ENCODE measurements around the gene TRIP12. TPM values are rescaled to one million over a fixed set of nuclear protein-coding genes. Genes with fewer than 3 reads are reported as not detected.
"Not testable (repeated sequence)": the region's sequence is repeated elsewhere in the genome, so short reads cannot be mapped to it uniquely, and the experiment has no call there.

Gene TRIP12
- total RNA-seq, 1 donor from 2014 or later = 215 TPM

GRCh38 chr2:229879191-229879950 is 42.4 kb downstream of the TRIP12 start:
- DNase-seq (ENCODE audit: extremely low read depth, low read depth, low spot score) = no peak

GRCh38 chr2:229875549-229875948 is 46.3 kb downstream of the TRIP12 start:
- no peak for DNase-seq (ENCODE audit: extremely low read depth, low read depth, low spot score)

GRCh38 chr2:229874647-229875046 is 47.2 kb downstream of the TRIP12 start:
- DNase-seq (ENCODE audit: extremely low read depth, low read depth, low spot score) = no peak

DNA sequence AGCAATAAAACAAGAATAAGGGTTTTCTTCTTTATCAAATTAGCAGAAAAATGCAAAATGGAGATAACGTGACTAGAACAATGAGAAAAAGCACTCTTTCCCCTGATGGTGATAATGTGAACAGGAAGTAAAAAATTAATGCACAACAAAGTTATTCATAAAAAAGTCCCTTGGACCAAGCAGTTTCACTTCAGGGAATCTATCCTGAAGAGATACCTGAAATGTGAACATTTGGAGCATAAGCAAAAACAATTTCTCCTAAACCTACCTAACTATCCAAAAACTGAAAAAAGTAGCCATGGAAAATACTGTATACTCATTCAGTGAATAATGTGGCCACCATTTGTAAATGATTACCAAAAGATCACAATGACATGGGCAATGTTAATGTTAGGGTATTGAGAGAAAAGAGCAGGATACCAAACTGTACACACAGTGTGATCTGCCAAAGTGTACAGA is 48.7 kb downstream of the TRIP12 start:
- no peak for DNase-seq (ENCODE audit: extremely low read depth, low read depth, low spot score)

DNA sequence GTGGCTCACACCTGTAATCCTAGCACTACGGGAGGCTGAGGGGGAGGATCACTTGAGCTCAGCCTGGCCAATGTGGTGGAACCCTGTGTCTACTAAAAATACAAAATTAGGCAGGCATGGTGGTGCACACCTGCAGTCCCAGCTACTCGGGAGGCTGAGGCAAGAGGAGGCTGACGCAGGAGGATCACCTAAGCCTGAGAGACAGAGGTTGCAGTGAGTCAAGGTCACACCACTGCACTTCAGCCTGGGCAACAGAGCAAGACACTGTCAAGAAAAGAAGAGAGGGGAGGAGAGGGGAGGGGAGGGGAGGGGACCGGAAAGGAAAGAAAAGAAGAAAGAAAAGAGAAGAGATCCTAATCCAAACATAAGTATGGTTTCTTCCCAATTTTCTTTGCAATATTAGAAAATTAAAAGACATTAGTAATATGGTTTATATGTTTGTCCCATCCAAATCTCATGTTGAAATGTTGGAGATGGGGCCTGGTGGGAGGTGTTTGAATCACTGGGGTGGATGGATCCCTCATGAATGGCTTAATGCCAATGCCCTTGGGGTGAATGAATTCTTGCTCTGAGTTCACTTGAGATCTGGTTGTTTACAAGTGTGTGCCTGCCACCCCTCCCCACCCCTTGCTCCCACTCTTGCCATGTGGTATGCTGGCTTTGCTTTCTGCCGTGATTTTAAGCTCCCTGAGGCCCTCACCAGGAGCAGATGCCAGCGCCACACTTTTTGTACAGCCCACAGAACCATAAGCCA is 50.7 kb downstream of the TRIP12 start:
- no peak for DNase-seq (ENCODE audit: extremely low read depth, low read depth, low spot score)

DNA sequence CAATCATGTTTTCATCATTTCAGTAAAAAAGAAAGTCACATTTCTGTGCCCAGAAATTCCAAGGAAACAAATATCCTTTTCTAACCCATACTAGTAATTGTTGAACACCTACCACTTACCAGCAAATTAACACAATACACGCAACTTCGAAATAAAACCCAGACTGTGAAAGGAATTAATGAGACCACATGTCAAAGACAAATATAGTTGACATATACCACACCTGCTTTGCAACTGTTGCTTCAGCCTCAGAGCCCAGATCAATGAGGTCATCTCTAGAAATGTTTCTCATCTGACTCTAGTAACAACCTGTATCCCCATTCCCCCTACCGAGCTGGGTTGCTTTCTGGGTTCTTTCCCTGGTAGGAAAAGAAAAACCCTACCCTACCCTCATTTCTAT is 52.6 kb downstream of the TRIP12 start:
- DNase-seq (ENCODE audit: extremely low read depth, low read depth, low spot score) = no peak

DNA sequence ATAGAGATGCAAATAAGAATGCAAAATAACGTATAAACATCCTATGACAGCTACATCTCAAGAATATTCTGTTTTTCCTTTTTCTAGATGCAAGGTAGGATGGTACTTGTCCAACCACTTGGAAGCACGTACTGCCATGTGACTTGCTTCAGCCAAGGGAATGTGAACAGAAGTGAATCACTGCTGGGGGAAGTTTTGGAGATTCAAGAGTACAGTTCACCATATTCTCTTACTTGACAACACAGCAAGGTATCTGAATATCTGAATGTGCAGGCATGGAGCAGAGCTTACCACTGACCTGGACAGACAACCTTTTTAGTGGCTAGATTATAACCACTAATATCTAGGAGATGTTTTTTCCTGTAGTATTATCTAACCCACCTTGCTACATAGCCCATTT is 53.0 kb downstream of the TRIP12 start:
- no peak for DNase-seq (ENCODE audit: extremely low read depth, low read depth, low spot score)

- no peak for DNase-seq (ENCODE audit: extremely low read depth, low read depth, low spot score)
These were observed 56.8 kb downstream of the TRIP12 start for GRCh38 chr2:229865033-229865432.

DNA sequence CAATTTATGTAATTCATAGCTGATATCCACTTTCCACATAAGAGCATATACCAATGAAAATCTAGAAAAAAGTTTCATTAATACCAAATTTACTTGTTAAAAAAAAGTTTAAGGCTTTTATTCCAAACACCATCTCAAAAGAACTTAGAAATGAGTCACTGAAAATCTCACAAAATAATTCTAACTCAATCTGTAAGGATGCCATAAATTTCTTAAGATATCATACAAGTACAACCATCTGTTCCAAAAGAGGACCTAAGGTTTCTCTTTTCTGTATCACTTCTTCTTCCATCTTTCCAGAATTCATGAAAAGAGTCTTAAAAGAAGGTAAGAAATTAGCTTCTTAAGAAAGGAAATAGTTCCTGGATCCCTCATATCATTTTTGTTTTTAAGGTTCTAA is 60.4 kb downstream of the TRIP12 start:
- no peak for DNase-seq (ENCODE audit: extremely low read depth, low read depth, low spot score)

DNA sequence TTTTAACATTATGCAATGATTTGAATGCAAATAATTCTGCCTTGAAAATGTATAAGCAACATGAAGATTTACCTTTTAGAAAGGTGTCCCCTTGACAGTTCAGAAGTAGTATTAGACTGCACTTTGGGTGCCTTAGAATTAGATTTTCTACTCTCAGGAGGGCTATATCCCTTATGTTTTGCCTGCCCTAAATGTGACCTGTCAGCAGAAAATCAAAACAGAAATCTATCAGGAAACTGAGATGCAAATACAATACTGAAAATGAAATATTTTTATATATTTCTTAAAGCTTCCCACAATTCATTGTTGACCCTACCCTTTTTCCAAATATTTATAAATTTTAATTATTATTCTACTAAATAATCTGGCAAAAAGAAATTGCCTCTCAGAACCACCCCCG is 61.5 kb downstream of the TRIP12 start:
- DNase-seq (ENCODE audit: extremely low read depth, low read depth, low spot score) = no peak

DNA sequence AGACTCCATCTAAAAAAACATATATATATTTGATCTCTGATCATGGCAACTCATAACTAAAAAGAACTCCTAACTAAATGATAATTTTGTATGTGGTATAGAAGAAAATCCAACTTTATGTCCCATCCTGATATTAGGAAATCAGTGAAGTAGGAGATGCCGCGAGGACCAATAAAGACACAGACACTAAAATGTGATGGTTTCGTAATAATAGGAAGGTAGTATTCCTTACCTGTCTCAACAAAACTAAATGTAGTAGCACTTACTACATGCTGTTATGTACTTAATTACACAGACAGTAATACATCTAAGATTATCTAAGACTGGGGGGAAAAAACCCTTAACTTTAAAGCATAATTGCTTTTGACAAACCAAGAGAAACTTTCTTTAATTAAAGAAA is 63.5 kb downstream of the TRIP12 start:
- DNase-seq (ENCODE audit: extremely low read depth, low read depth, low spot score) = no peak

DNA sequence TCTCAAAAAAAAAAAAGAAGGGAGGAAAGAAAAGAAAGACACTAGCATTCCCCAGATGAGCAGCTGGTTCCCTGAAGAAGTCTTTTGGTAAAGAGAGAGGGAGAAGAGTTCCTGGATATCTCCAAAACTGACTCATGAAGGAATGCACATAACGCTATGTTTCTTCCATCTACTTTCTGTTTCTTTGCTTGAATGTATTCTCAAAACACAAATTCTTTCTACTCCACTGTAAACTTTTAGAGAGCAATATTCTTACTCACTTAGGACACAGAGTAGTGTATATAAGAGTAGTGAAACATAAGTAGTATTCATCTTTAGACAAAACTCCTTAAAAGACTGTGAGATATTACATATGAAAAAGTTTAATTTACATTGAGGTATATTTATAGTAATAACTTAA is 64.2 kb downstream of the TRIP12 start:
- DNase-seq (ENCODE audit: extremely low read depth, low read depth, low spot score) = no peak

GRCh38 chr2:229856413-229856812 is 65.4 kb downstream of the TRIP12 start:
- no peak for DNase-seq (ENCODE audit: extremely low read depth, low read depth, low spot score)

- DNase-seq (ENCODE audit: extremely low read depth, low read depth, low spot score) = no peak
These were observed 66.7 kb downstream of the TRIP12 start for GRCh38 chr2:229855116-229855515.

GRCh38 chr2:229852565-229852964 is 69.2 kb downstream of the TRIP12 start:
- DNase-seq (ENCODE audit: extremely low read depth, low read depth, low spot score) = peak; percentile 93

DNA sequence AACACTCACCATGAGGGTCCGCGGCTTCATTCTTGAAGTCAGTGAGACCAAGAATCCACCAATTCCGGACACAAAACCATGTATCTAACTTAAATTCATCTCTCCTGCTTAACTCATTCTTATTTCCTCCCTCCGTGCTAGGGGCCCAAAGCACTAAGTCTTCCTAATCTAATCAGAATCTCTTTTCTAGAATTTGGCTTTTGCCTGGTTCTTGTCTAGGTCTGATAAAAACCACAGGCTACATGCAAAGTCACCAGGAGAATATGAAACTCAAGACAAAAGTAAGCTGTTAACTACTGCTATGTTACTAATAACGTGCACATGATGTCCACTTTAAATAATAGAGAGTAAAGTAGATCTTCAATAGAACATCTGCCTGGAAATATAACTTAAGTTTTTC is 69.9 kb downstream of the TRIP12 start:
- DNase-seq (ENCODE audit: extremely low read depth, low read depth, low spot score) = no peak

- DNase-seq (ENCODE audit: extremely low read depth, low read depth, low spot score) = not testable (repeated sequence)
These were observed 71.2 kb downstream of the TRIP12 start for GRCh38 chr2:229850355-229851275.

DNA sequence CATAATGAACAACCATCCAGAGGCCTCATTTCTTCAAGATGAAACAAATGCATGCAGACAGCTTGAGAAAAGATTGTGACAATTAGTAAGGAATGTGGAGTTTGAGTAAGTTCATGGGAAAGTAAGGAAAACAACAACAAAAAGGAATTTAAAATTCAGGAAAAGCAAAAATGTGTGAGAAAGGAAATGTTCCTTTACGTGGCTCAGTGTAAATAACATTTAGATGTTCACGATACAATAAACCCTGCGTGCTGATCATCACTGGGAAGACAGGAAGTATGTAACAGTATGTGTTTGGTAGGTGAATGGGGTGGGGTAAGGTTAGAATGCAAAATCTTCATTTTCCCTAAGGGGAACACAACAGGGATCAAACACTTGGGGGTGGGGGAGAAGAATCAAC is 72.7 kb downstream of the TRIP12 start:
- DNase-seq (ENCODE audit: extremely low read depth, low read depth, low spot score) = peak; percentile 77

GRCh38 chr2:229843613-229844012 is 78.2 kb downstream of the TRIP12 start:
- no peak for DNase-seq (ENCODE audit: extremely low read depth, low read depth, low spot score)

DNA sequence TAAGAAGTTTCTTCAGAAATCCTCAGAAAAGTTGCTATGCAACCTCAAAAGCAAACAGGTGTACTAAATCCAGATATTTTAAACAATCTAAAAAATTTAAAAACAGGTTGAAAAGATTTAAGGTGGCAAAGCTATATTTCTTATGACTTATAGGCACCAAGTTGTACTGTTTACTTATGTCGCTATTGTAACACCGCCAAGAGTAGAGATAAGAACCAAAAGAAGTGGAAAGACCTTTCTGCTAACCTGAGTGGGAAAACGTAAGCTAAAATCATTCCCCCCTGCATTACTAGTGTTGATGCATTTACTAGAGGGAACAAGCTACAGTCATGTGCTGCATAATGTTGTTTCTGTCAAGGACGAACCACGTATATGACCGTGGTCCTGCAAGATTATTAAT is 83.1 kb downstream of the TRIP12 start:
- DNase-seq (ENCODE audit: extremely low read depth, low read depth, low spot score) = no peak

DNA sequence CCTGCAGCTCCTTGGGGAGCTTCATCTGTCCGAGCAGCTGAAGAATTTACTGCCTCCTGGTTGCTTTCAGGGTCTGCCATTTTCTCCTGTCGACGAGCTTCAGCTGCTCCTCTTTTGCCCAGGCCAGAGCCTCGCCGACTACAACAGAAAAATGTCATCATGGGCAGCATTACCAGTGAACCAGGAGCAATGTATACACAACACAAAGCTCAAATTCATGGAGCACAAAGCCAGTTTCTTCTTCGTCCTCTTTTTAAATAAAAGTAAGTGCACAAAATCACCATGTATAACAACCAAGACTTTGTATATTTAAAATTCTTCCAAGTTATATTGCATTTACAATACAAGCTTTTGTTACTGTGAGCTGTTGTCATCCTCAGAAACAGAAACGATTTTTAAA is 85.0 kb downstream of the TRIP12 start:
- no peak for DNase-seq (ENCODE audit: extremely low read depth, low read depth, low spot score)

Data from glomerular endothelial cell (primary cell).